Testis (tissue), 3 donors: ENCODE data around the gene PDE4B. TPM values are rescaled to one million over a fixed set of nuclear protein-coding genes. Genes with fewer than 3 reads are reported as not detected.

ENCODE experiments used
- DNase-seq: peaks from one replicate; pipeline ENCODE4 v3.0.0-alpha.2; 2019
- H3K27ac ChIP-seq, 2 donors: fragments of 200-600 bp; sonication (generic); one replicate each; pipeline ENCODE4 v1.5.1; 2019
- H3K27me3 ChIP-seq: fragments of 200-600 bp; sonication (generic); one replicate; pipeline ENCODE4 v1.5.1; 2019
- H3K36me3 ChIP-seq: fragments of 200-600 bp; sonication (generic); one replicate; pipeline ENCODE4 v1.5.1; 2017; ENCODE audit warnings: low read depth; ENCODE audit errors: missing control alignments
- H3K4me1 ChIP-seq: fragments of 200-600 bp; sonication (generic); one replicate; pipeline ENCODE4 v1.5.1; 2019
- H3K4me3 ChIP-seq, 2 donors: fragments of 200-600 bp; sonication (generic); one replicate each; pipeline ENCODE4 v1.5.1; 2017 to 2019
- H3K9me3 ChIP-seq: fragments of 200-600 bp; sonication (generic); one replicate; pipeline ENCODE4 v1.5.1; 2017
- CTCF ChIP-seq, 3 experiments: fragments of 450-650 bp in 2 of 3; fragments of 200-600 bp in 1 of 3; sonication (generic) in 1 of 3; IDR thresholded peaks; one replicate each; pipeline ENCODE4 v1.5.1; 2016 to 2019; ENCODE audit warnings: antibody characterized with exemption in 3 of 3, mild to moderate bottlenecking in 2 of 3, moderate library complexity in 1 of 3
- POLR2A ChIP-seq: fragments of 450-650 bp; IDR thresholded peaks from one replicate; pipeline ENCODE4 v1.6.1; 2017; ENCODE audit warnings: antibody characterized with exemption, mild to moderate bottlenecking, moderate library complexity
- WGBS, 2 donors: methylation state at CpG; one replicate each; pipeline ENCODE4 v1.1.5; 2018; 5-methylcytosine and 5-hydroxymethylcytosine counted together
- intact Hi-C: fragments of 100-400 bp; cut with DNase I; formaldehyde crosslinking; loops from one replicate; pipeline ENCODE4 v1.15.1; 2023; ENCODE audit warnings: low total_unique reads
- polyA plus RNA-seq: library from polyadenylated mRNA; stranded (reverse); fragments of 350-450 nt; fragmentation: Illumina TruSeq; extraction: RNeasy Lipid Tissue Mini Kit (QIAGEN cat#74804); gene quantifications from one replicate; pipeline ENCODE4 v1.2.3, GENCODE V29; 2014; ENCODE audit warnings: low read depth, low replicate concordance; ENCODE audit not compliant: insufficient read depth
- total RNA-seq, 2 donors: library from RNA; depleted of rRNA; stranded (reverse); fragments of >200 nt; gene quantifications; one replicate each; pipeline ENCODE4 v1.2.3, GENCODE V29; 2016

PDE4B gene
- total and polyA plus RNA-seq, 3 donors from 2014 or later, result 11.5 to 16.1 (median 12.4) TPM

- TF ChIP-seq POLR2A, result no peak
- Histone ChIP-seq H3K27ac (no peak overlapping the region), H3K27me3 (no peaks in the 10 kb centered on the region), H3K4me3 (no peak overlapping the region), H3K4me1 (no peaks in the 10 kb centered on the region), H3K9me3 (no peaks in the 10 kb centered on the region), H3K36me3 (no peaks in the 10 kb centered on the region)
- 70 to 73% methylated on average over 4 of the region's 4 CpGs for WGBS, 2 donors
- intact Hi-C loops, result no loop called here
- DNase-seq, result no peak
Observed at GRCh38 chr1:66182026-66182425, 389.3 kb downstream of the PDE4B start.

GRCh38 chr1:66182551-66183178 is 390.0 kb downstream of the PDE4B start:
- H3K4me1 ChIP-seq, result no peaks in the 10 kb centered on the region
- 70 to 76% methylated on average over 3 of the region's 3 CpGs for WGBS, 2 donors
- no peaks in the 10 kb centered on the region for H3K9me3 ChIP-seq
- no peaks in the 10 kb centered on the region for H3K36me3 ChIP-seq
- no peak for DNase-seq
- no peak overlapping the region for H3K4me3 ChIP-seq
- H3K27me3 ChIP-seq, result no peaks in the 10 kb centered on the region
- TF ChIP-seq CTCF (IDR thresholded peaks at IDR 0.05) (no peak), POLR2A (no peak)
- intact Hi-C loops, result no loop called here
- no peak overlapping the region for H3K27ac ChIP-seq

GRCh38 chr1:66183400-66183799 is 390.7 kb downstream of the PDE4B start:
- Histone ChIP-seq H3K4me3 (no peak overlapping the region), H3K4me1 (no peaks in the 10 kb centered on the region), H3K27ac (no peak overlapping the region), H3K27me3 (no peaks in the 10 kb centered on the region), H3K36me3 (no peaks in the 10 kb centered on the region), H3K9me3 (no peaks in the 10 kb centered on the region)
- no peak for DNase-seq
- TF ChIP-seq CTCF (IDR thresholded peaks at IDR 0.05) (no peak), POLR2A (no peak)
- intact Hi-C loops, result no loop called here
- 56 to 64% methylated on average over 3 of the region's 3 CpGs for WGBS, 2 donors

- TF ChIP-seq POLR2A (no peak), CTCF (IDR thresholded peaks at IDR 0.05) (no peak)
- 80 to 89% methylated on average over 4 of the region's 4 CpGs for WGBS, 2 donors
- intact Hi-C loops, result no loop called here
- Histone ChIP-seq H3K36me3 (no peaks in the 10 kb centered on the region), H3K4me1 (no peaks in the 10 kb centered on the region), H3K27me3 (no peaks in the 10 kb centered on the region), H3K27ac (no peak overlapping the region), H3K4me3 (no peak overlapping the region), H3K9me3 (no peaks in the 10 kb centered on the region)
- DNase-seq, result no peak
Observed at GRCh38 chr1:66197120-66197519, 404.4 kb downstream of the PDE4B start.

- no peak overlapping the region for H3K27ac ChIP-seq
- no peak for TF ChIP-seq POLR2A
- no peak for TF ChIP-seq CTCF (IDR thresholded peaks at IDR 0.05)
- no peaks in the 10 kb centered on the region for H3K4me1 ChIP-seq
- H3K27me3 ChIP-seq, result no peaks in the 10 kb centered on the region
- no peak for DNase-seq
- intact Hi-C loops, result no loop called here
- no peak overlapping the region for H3K4me3 ChIP-seq
- no peaks in the 10 kb centered on the region for H3K36me3 ChIP-seq
- no peaks in the 10 kb centered on the region for H3K9me3 ChIP-seq
- WGBS, 2 donors, result 63 to 76% methylated on average over 1 of the region's 1 CpG
Observed at GRCh38 chr1:66197785-66198184, 405.1 kb downstream of the PDE4B start.
